NCI-H748 (cell line): Measurements from ENCODE around the gene ADGRF4.
"Not testable (repeated sequence)": the region's sequence is repeated elsewhere in the genome, so short reads cannot be mapped to it uniquely, and the experiment has no call there.

Source experiments
- DNase-seq: peaks from one replicate; lab custom pipeline; 2025; ENCODE audit not compliant: unreplicated experiment; lab: John Stamatoyannopoulos, UW

ADGRF4 gene

DNA sequence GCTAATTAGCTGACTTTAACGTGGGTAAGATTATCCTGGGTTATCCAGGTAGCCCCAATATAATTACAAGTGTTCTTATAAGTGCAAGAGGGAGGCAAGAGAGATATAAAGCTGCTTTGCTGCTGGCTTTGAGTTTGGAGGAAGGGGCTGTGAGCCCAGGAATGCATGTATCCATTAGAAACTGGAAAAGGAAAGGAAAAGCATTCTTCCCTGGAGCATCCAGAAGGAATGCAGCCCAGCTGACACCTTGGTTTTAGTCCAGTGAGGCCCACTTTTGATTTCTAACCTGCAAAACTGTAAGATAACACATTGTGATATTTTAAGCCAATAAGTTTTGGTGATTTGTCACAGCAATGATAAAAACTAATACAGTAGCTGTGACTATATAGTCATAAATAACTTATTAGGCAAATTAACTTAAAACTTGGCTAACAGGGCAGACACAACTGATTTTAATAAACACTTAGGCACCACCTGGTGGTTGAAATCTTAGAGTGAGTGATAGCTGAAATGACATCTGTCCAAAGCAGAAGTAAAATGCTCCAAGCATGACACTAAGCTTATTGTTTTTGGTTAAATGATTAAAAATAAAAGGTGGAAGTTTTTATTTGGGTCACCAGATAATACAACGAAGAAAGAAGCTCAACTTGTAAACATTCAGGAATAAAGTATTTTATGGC, 35.6 kb downstream of the ADGRF4 start:
- DNase-seq: peak; percentile 67

DNA sequence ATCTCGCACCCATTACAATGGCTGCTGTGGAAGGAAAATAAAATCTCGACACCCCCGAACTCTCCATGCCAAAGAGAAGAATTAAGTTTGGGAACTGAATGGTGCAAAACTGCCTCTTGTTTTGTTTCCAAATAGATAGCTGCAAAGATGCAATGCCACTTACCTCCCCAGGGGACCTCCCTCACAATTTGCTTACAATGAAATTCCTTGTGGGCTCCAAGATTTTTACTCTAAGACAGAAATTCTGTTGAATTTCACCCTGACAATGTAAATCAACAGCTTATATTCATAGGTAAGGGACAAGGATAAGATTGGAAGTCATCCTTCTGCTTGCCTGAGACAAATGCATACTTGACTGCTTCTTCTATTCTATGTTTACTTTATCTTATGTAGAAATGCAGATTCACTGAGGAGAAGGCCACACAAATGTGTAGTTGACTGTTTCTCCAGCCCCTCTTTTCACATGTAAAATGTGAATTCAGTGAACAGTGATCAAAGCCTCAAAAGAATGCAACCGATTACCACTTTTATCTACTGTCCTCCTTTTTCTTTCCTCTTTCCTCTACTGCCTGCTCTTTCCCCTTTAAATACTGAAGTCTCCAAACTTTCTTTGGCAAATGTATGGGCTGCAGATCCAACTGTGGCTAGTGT, 36.6 kb downstream of the ADGRF4 start:
- DNase-seq: no peak

- no peak for DNase-seq
These were observed 37.8 kb downstream of the ADGRF4 start for GRCh38 chr6:47736083-47736700.

DNA sequence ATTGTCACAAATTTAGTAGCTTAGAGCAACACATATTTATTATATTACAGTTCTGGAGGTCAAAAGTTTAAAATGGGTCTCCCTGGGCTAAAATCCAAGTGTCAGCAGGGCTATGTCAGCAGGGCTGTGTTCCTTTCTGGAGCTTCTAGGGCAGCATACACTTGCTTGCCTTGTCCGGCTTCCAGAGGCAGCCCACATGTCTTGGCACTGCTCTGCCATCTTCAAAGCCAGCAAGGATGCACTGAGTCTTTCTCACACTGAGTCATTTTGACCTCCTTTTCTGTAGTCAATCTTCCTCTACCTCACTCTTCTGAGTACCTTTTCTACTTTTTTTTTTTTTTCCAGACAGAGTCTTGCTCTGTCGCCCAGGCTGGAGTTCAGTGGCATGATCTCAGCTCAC, 39.0 kb downstream of the ADGRF4 start:
- no peak for DNase-seq

DNA sequence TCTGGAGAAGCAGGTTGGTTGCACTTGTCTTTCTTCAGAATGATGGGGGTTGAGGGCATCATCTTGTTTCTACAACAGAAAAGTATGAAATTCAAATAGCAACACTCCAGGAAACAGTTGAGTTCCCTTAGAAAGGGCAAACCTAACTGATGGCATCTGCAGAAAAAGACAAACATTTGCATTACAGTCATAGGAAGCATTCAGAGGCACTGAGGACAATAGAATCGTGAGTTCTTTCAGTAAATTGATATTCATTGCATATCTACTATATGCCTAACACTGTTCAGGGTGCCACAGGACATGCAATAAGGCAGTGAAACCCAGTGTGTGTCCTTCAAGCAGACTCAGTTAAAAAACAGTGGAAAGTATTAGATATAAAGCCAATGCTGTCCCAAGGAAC, 42.3 kb downstream of the ADGRF4 start:
- DNase-seq: no peak

DNA sequence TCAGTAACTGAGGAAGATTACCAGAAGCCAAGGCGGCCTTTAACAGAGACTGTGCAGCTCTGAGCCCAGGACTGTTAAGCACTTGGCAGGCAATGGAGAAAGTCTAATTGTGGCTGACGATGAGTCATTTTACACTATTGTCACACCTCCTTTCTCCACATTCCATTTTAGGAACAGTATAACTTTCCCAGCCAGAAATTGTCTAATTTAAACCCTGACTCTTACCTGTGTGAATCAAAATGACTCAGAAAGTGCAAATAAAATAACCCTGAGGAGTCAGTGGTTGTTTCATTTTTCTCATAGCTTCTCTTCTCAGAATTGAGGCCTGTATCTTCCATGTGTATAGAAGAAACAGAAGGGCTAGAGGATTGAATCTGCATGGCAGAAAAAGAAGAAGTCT, 43.4 kb downstream of the ADGRF4 start:
- DNase-seq: no peak

DNA sequence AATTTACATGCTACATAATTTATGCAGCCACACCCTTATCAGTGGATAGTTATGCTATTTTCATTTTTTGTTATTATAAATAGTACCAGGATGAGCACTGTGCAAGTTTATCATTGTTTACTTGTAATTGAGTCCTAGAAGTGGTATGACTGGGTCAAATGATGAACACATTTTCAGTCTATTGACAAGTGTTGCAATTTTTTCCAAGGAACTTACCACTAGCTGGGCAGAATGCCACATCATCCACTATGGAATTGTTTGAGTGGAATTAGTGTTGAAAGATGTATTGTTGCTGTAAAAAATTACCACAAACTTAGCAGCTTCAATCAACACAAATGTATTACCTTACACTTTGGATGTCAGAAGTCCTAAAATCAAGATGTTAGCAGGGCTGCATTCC, 45.4 kb downstream of the ADGRF4 start:
- no peak for DNase-seq

DNA sequence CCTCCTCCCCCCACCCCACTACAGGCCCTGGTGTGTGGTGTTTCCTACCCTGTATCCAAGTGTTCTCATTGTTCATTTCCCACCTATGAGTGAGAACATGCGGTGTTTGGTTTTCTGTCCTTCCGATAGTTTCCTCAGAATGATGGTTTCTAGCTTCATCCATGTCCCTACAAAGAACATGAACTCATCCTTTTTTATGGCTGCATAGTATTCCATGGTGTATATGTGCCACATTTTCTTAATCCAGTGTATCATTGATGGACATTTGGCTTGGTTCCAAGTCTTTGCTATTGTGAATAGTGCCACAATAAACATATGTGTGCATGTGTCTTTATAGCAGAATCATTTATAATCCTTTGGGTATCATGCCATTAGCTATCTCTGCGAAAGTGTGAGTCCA, 46.9 kb downstream of the ADGRF4 start:
- DNase-seq: not testable (repeated sequence)

GRCh38 chr6:47749757-47750156, 51.4 kb downstream of the ADGRF4 start:
- no peak for DNase-seq

GRCh38 chr6:47752801-47753200, 54.4 kb downstream of the ADGRF4 start:
- no peak for DNase-seq

DNA sequence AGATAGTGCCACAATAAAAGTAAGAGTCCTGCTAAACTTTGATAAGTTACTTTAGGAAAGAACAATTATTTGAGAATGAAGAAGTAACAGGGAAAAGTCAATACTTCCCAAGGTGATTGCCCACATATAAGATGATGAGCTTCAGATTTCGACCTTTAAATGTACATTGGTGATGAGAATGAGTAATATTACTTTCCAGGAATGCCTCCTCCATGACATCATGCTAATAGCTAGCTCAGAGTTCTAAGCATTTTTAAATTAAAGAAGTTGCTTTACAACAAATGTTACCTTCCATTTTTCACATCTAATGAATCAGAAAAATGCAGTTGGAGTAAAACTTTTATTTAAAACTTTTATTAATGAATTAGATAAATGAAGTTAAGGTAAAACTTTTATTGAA, 61.0 kb downstream of the ADGRF4 start:
- no peak for DNase-seq

DNA sequence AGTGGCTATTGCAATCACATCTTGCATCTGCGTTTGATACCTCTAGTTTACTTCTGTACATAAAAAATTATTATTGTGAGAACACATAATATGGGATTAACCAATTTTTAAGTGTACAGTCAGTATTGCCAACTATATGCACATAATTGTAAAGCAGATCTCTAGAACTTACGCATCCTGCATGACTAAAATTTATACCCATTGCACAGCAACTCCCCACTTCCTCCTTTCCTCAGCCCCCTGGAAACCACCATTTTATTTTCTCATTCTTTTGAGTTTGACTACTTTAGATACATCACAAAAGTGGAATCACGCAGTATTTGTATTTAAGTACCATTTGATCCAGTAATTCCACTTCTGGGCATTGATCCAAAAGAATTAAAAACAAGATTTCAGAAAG, 64.1 kb downstream of the ADGRF4 start:
- DNase-seq: no peak

- DNase-seq: no peak
These were observed 68.1 kb downstream of the ADGRF4 start for GRCh38 chr6:47766445-47766844.

DNA sequence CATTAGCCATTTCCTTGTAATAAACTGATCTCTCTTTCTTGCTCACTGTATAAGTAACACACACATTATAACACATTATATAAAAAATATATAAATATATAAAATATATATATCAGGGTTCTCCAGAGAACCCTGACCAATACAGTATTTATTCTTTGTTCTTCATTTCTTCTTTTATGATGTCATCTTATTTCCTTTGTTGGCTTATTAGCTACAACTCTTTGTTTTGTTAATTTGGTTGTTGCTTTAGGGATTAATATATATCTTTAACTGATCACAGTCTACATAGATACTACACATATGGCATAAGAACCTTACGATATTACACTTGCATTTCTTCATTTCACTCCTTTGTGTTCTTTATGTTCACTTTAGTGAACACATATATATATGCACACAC, 68.7 kb downstream of the ADGRF4 start:
- no peak for DNase-seq

- DNase-seq: no peak
These were observed 71.6 kb downstream of the ADGRF4 start for GRCh38 chr6:47769982-47770381.
